Tibial nerve (tissue), 4 donors: Measurements from ENCODE around the gene SLMAP. TPM values are rescaled to one million over a fixed set of nuclear protein-coding genes. Genes with fewer than 3 reads are reported as not detected.
A peak's percentile ranks its signal among the peaks of the same experiment; 100 is the strongest.

Experiments
- DNase-seq, 2 donors: peaks; one replicate each; pipeline ENCODE4 v3.0.0-alpha.2; 2019; ENCODE audit warnings: low spot score in 2 of 2
- H3K27ac ChIP-seq, 4 donors: fragments of 200-600 bp; sonication (generic) in 3 of 4; one replicate each; pipeline ENCODE4 v1.5.1; 2017 to 2019; ENCODE audit warnings: mild to moderate bottlenecking in 1 of 4
- H3K27me3 ChIP-seq, 2 donors: fragments of 200-600 bp; sonication (generic) in 1 of 2; one replicate each; pipeline versions ENCODE4 v1.5.1 to v1.6.0; 2017 to 2019
- H3K36me3 ChIP-seq, 3 donors: fragments of 200-600 bp; sonication (generic); one replicate each; pipeline ENCODE4 v1.5.1; 2018 to 2019
- H3K4me1 ChIP-seq, 4 donors: fragments of 200-600 bp; sonication (generic) in 3 of 4; one replicate each; pipeline ENCODE4 v1.5.1; 2017 to 2019
- H3K4me3 ChIP-seq, 4 donors: fragments of 200-600 bp; sonication (generic) in 3 of 4; one replicate each; pipeline ENCODE4 v1.5.1; 2017 to 2019; ENCODE audit warnings: mild to moderate bottlenecking in 1 of 4, moderate library complexity in 1 of 4
- H3K9me3 ChIP-seq, 4 donors: fragments of 200-600 bp; sonication (generic) in 3 of 4; one replicate each; pipeline ENCODE4 v1.5.1; 2017 to 2019
- CTCF ChIP-seq, 5 experiments: fragments of 200-600 bp in 3 of 5; fragments of 450-650 bp in 2 of 5; sonication (generic) in 3 of 5; IDR thresholded peaks; one replicate each; pipeline ENCODE4 v1.5.1; 2016 to 2019; ENCODE audit warnings: antibody characterized with exemption in 5 of 5, mild to moderate bottlenecking in 3 of 5, moderate library complexity in 2 of 5
- EP300 ChIP-seq, 2 donors: sonication (generic); formaldehyde crosslinking; IDR thresholded peaks; one replicate each; pipeline ENCODE4 v1.6.1; 2017; ENCODE audit warnings: antibody characterized with exemption in 2 of 2, mild to moderate bottlenecking in 1 of 2
- POLR2A ChIP-seq, 2 donors: fragments of 450-650 bp; IDR thresholded peaks; one replicate each; pipeline ENCODE4 v1.6.1; 2017; ENCODE audit warnings: antibody characterized with exemption in 2 of 2, mild to moderate bottlenecking in 2 of 2, moderate library complexity in 2 of 2
- WGBS, 2 donors: methylation state at CpG; one replicate each; pipeline ENCODE4 v1.1.5; 2018; 5-methylcytosine and 5-hydroxymethylcytosine counted together
- total RNA-seq, 4 donors: library from RNA; depleted of rRNA; stranded (reverse); fragments of >200 nt; gene quantifications; one replicate each; pipeline ENCODE4 v1.1.0, GENCODE V29; 2016

Gene SLMAP
- total RNA-seq, 4 donors from 2014 or later = 66.6 to 101 (median 87.4) TPM

GRCh38 chr3:57974796-57975388 is 218.8 kb downstream of the SLMAP start:
- WGBS, 2 donors = 45 to 55% methylated on average over 6 of the region's 6 CpGs
- no peak overlapping the region for H3K4me3 ChIP-seq
- no peak for TF ChIP-seq POLR2A (IDR thresholded peaks at IDR 0.05)
- no peak for TF ChIP-seq CTCF (IDR thresholded peaks at IDR 0.05)
- TF ChIP-seq EP300 (IDR thresholded peaks at IDR 0.05) = peak in 1 of 2 donors; percentile 60
- H3K4me1 ChIP-seq = peaks cover 0 to 26% (median 6%) of the 10 kb centered on the region in 4 donors
- no peaks in the 10 kb centered on the region for H3K9me3 ChIP-seq
- no peaks in the 10 kb centered on the region for H3K27me3 ChIP-seq
- no peaks in the 10 kb centered on the region for H3K36me3 ChIP-seq
- DNase-seq = no peak
- H3K27ac ChIP-seq = peak overlapping the region in 2 of 4 donors; percentile 21 to 36

DNA sequence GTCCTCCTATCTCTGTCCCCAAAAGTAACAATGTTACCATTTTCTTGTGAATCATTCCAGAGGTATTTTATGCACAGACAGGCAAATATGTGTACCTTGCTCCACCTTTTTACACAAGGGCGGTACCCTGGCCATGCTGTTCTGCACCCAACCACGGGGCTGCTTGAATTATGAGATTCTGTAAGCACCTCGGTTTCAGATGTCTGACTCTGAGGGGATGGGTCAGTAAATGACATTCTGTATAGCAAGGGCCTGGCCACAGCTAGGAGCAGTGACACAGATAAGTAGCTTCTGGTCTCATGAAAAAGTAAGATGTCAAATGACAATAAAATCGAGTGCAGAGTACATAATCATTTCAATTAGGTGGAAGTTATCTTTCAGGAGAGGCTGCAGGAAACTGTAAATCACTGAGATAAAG is 221.7 kb downstream of the SLMAP start:
- Histone ChIP-seq H3K27me3 (no peaks in the 10 kb centered on the region), H3K4me3 (no peak overlapping the region), H3K27ac (no peak overlapping the region), H3K36me3 (no peaks in the 10 kb centered on the region), H3K9me3 (no peaks in the 10 kb centered on the region), H3K4me1 (peaks cover 0 to 19% (median under 1%) of the 10 kb centered on the region in 4 donors)
- TF ChIP-seq EP300 (IDR thresholded peaks at IDR 0.05) (no peak), POLR2A (IDR thresholded peaks at IDR 0.05) (no peak), CTCF (IDR thresholded peaks at IDR 0.05) (no peak)
- DNase-seq = no peak
- 53 to 60% methylated on average over 4 of the region's 4 CpGs for WGBS, 2 donors

DNA sequence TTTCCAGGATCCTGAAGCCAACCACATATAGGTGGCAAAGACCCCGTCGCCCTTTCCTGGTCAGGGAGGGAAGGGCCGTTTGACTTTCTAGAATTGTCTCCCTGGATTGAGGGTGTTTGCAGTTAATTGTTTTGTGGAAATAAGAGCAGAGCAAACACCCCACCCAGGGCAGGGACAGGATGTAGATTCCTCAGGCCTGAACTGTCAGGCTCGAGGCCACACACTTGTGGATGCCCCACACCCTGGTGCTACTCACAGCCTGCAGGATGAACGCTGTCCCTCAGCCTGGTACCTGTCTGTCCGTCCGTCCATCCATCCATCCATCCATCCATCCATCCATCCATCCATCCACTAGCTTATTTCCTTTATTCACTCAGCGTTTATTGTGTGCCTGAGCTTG is 222.2 kb downstream of the SLMAP start:
- no peak for DNase-seq
- Histone ChIP-seq H3K4me3 (no peak overlapping the region), H3K27ac (no peak overlapping the region), H3K27me3 (no peaks in the 10 kb centered on the region), H3K9me3 (no peaks in the 10 kb centered on the region), H3K36me3 (no peaks in the 10 kb centered on the region), H3K4me1 (peaks cover 0 to 21% (median 1%) of the 10 kb centered on the region in 4 donors)
- TF ChIP-seq CTCF (IDR thresholded peaks at IDR 0.05) (no peak), POLR2A (IDR thresholded peaks at IDR 0.05) (no peak), EP300 (IDR thresholded peaks at IDR 0.05) (no peak)
- WGBS, 2 donors = 72 to 78% methylated on average over 8 of the region's 8 CpGs

Other genes with a start within 250 kb of the SLMAP start
- 1 to 10 TPM in 1 of 4 donors, under 1 TPM in 3; under 0.01 to 1.1 (median 0.15) TPM for gene DNAH12, start 212.0 kb upstream of the SLMAP start, total RNA-seq
- 10 to 100 TPM; 10.5 to 20.1 (median 16.9) TPM for gene PDE12, start 200.0 kb upstream of the SLMAP start, total RNA-seq
- gene ARF4, start 159.0 kb upstream of the SLMAP start, total RNA-seq = 10 to 100 TPM; 53.7 to 96.9 (median 83.9) TPM
- gene DENND6A, start 63.2 kb upstream of the SLMAP start, total RNA-seq = 10 to 100 TPM; 48.0 to 88.1 (median 51.9) TPM